Measurements from ENCODE around the gene TREML1.

TREML1 gene

DNA sequence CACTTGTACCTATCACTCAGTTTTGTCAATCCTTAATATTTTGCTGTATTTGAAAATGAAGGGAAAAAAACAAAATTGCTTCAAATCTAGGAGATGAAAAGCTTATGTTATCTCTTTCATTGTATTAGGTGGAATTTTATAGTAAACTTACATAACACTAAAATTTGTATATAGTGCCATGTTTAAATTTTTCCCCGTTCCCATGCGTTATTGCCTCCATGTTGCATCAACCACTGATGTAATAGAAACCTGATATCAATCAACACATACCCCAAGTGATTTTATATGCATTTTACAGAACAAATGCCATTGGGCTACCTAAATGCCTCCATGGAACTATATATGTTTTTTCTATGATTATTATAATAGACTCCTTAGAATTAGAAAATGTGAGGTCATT is 23.5 kb upstream of the TREML1 start:
- DNase-seq (ENCODE audit: low read depth) = no peak

DNA sequence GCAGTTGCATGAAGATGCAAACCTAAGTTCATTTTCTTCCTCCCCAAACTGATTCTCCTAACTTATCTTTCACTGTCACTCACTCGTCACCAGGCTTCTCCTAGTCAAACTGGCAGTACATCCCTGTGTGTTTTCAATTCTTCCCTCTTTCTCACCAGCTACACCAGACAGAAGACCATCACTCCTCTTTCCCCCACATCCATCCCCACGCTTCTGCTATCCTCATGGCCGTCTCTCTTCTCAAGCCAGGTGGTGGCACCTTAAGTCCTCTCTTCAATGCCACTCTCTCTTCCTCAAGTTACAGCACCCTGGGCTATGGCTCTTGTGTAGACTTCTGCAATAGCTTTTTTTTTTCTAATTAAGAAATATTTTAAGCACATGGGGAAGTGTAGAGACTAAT is 23.1 kb upstream of the TREML1 start:
- DNase-seq (ENCODE audit: low read depth) = no peak

DNA sequence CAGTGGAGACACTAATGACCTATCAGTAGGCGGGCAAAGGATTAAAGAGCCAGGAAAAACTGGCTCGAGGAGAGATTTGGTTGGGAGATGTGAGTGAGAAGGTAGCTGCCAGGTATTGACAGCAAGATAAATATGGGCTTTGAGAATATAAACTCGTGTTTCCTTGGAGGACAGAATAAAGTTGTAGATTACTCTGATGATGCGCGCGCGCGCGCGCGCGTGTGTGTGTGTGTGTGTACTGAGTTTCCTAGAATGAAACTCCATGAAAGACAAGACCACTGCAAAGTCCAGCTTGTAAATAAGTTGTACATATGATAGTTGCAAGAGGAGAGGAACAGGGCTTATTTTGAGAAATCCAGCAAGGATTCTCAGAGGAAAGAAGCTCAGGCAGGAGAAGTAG is 22.0 kb upstream of the TREML1 start:
- no peak for DNase-seq (ENCODE audit: low read depth)

DNA sequence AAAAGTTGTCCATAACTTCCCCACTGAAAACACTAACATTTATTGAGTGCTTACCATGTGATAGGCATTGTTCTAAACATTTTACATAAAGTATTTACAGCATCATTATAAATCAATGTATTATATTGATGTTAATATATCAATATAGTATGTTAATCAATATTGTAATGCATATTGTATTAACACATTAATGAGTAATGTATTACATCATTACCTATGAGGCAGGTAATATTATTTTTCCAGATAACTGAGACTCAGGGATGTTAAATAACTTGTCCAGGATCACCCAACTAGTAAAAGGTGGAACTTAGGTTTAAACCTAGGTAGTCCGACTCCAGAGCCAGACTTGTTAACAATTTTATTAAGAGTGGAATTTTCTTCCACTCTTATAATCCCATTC is 20.9 kb upstream of the TREML1 start:
- DNase-seq (ENCODE audit: low read depth) = no peak

DNA sequence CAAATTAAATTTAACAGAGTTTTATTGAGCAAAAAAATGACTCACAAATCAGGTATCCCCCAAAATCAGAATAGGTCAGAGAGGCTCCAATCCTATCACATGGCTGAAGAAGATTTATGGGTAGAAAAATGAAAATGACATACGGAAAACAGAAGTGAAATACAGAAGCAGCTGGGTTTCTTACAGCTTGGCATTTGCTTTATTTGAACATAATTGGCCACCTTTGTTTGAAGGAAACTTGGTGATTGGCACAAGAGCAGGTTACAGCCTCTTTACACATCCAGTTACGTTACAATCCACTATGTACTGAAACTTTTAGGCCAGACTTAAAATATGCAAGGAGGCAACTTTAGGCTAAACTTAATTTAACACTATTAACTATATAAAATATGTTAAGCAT is 20.5 kb upstream of the TREML1 start:
- DNase-seq (ENCODE audit: low read depth) = no peak

DNA sequence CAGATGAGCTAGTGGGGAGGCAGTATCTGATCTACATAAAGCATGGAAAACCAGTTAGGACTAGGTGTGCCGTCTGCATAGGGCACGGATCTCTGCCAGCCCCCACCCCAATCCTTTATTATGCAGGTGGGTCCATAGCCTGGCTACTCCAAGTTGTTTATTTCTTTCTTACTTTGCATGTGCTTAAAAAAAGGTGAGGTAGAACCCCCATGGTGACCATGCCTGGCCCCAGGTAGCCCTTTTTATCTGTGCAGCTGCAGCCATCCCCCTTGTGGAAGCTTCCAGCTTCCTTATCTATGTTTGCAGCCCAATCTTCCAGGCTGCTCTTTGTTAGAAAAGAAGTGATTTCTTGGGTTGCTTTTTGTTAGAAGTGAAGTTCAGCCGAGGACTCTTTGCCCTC is 17.8 kb upstream of the TREML1 start:
- no peak for DNase-seq (ENCODE audit: low read depth)

DNA sequence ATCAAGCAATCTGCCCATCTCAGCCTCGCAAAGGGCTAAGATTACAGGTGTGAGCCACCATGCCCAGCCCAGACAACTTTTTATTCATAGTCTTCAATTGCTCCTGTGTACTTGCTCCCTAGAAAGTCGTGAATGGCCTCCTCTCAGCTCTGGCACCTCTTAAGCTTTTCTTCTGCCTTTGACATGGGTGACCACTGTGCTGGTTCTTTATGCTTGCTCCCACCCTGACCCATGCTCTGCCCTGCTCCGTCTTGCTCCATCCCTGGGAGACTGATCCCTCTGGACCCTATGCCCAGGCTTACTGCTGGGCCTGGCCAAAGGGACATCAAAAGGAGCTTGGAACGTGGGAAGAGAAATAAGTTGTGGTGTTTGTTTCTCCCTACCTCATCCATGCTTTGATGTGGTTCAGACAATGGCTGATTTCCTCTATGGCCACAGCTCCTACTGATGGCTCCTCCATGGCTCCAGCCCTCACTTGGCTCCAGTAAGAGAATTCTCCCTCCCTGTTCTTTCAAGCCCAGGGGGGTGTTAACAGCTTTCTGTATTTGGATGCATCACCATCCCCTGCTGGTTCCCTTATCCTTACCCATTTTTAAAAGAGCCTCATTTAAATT is 16.5 kb upstream of the TREML1 start:
- DNase-seq (ENCODE audit: low read depth) = no peak

DNA sequence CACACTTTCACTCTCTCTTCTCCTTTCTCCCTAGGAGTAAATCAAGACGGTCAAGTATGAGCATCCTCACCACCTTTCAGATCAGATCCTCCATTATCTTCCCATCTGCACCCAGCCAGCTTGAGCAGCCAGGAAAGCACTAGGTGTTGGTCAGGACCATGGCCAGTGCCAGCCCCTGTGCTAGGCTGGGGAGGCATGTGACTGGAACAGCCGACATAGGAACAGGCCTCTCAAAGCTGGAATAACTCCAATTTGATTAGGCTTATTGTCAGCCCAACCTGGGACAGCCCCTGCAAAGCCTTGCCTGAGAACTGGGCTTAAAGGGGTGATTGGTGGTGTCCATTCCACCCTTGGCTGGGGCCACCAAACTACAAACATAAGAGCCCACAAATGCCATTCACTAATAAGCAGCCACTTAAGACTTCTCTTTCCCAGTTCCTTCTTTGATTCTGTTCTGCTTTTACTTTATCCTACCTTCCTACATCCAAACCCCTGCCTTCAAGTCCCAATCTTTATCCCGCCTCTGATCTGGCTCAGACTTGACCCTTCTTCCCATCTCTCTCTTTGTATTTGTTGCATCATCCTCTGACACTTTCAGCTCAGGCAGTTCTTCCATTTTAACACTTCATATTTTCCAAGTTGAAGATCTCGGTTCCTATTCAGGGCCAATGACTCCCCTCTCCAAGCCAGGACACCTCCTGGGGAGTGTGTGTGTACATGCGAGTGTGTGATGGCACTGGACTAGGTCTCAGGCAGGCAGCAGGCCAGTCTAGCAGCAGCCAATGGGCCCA is 13.2 kb upstream of the TREML1 start:
- no peak for DNase-seq (ENCODE audit: low read depth)

DNA sequence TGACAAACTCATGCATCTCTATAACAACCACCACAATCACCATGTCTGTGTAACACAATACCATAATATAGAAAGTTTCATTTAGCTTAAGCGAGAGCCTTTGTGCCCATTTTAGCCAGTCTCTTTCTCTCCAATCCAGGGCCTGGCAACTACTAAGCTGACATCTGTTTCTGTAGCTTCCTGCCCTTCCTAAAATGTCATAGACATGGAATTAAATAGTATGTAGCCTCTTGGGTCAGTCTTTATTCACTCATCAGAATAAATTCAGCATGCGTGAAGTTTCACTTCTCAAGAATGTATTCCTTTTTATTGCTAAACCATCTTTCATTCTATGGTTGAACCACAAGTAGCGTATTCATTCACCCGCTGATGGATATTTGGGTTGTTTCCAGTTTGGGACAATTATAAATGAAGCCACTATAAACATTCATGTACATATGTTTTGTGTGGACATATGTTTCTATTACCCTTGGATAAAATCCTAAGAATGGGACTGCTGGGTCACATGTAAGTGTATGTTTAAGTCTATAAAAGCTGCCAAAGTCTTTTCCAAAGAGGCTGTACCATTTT is 10.5 kb upstream of the TREML1 start:
- DNase-seq (ENCODE audit: low read depth) = no peak

DNA sequence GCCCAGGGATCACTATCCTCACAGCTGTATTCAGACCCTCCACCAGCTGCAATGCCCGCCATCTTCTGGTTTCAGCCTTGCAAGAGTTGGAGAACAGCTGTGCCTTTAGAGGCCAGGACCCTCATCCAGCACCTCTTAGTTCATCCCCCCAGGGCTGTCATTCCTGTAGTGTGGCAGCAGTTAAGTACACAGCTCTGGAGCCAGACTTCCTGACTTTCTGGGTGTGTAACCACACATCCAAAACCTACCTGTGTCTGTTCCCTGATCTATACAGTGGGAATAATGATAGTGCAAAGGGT is 9.2 kb upstream of the TREML1 start:
- no peak for DNase-seq (ENCODE audit: low read depth)

DNA sequence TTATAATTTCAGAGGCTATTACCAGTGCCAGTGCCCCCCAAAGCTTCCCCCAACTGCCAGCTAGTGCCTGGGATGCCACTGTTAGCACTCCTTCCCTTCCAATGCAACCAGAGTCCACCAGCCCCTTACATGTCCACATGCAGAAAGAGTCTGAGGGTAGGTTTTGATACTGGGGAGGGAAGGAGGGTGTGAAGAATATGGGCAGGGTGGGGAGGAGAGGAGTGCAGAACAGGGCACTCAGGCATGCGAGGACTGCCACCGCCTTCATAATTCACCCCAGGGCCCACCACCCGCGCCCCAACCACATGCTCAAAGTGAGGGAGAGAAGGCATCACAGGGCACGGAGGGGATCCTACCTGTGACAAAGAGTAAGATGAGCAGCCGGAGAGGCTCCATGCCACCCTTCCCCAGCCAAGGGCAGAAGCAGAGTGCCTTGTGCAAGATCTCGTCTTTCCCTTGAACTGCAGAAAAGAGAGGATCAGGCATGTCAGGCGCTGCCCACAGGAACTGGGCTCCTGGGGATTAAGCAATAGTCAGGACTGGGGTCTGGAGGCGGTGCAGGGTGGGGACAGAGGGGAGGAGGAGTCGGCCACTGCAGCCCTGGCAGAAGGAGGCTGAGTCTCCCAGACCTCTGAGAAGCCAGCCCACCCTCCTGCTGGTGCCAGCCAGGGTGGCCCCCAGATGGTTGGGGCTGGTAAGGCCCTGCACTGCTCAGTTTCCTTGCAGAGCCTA is 8.7 kb upstream of the TREML1 start, which contains the start of gene TREM2:
TREM2 (minus strand) TSS at position 430 of the 732 bp plus-strand sequence; CDS start at position 396, 34 bp downstream.
- DNase-seq (ENCODE audit: low read depth) = no peak

DNA sequence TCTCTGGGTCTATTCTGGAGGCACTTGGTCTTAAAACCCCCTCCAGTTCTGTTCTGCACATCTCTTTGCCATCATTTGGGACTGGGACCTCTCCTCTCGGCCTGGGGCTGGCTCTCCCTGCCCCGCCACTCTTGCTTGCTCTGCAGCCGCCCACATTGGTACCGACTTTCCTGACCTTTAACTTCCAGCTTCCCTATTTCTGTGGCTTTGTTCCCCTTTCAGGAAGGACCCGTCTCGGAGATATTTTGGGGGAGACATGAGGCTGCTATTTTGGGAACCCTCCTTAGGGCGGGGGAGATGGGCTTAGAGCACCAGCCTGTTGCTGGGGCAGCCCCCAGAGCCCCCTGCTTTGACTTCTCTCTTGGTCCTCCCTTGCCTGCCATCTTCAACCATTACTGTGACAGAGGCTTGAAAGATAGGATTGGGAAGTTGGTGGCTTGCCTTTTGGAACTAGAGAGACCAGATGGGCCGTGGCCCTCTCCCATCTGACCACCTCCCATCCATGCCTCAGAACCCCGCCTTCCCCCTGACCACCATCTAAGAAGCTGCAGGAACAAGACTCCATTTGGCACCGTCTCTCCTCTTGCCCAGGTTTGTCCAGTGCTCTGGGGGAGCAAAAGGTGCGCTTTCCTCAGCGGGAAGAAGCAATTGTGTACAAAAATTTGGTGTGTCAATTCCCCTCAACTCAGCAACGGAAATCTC is 7.9 kb upstream of the TREML1 start:
- no peak for DNase-seq (ENCODE audit: low read depth)

DNA sequence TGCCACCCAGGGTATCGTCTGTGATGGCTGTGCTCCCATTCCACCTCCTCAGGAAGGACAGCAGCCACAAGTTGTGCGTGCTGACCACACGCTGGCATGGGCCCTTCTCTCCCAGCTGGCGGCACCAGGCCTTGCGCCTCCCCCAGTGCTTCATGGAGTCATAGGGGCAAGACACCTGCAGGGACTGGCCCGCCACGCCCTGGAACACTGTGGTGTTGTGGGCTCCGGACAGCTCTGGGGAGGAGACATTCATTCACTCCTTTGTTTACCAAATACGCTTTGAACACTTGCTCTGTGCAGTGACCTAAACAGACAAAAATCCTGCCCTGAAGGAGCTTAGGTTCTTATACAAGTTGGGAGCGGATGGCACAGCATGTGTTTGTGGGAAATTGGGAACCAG is 7.2 kb upstream of the TREML1 start:
- no peak for DNase-seq (ENCODE audit: low read depth)

DNA sequence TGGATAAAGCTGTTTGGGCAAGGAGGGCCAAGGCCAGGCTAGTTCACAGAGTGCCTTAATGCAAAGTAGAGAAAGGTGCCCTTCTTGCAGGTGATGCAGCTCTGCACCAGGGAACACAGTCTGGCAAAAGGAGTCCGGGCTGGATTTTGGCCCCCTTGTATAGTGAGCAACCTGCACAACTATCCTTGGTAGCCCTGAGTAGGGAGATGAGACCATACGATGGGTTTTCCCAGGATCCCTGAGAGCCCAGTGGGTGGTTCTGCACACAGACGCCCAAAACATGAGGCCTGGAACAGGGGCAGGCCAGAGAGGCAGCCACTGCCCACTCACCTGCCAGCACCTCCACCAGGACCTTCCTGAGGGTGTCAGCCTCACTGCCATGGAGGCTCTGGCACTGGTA is 6.8 kb upstream of the TREML1 start:
- no peak for DNase-seq (ENCODE audit: low read depth)

DNA sequence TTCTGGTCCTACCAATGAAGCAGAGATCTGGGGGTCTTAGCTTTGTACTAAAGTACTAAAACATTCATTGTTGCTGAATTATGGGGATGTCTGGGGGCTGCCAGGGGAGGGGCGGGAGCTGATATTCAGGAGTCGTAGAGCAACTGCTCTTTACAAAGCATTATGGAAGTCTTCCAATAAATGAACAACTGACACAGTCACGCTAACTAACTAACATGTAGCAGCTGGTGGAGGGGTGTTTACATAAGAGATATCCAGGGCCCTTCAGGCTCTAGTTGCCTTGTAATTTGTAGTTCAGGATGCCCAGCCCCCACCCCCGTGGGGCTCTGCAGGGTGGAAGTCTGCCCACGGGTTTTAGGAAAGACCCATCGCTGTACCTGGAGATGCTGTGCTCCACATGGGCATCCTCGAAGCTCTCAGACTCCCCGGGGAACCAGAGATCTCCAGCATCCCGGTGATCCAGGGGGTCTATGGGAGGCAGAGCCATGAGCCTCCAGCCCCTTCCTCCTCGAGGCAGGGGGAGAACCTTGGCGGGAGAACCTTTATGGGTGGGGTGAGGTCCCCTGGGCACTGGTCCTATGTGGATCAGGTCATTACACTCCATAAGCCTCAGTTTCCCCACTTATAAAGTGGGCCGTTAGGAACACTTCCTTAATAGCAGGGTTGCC is 5.4 kb upstream of the TREML1 start:
- no peak for DNase-seq (ENCODE audit: low read depth)

DNA sequence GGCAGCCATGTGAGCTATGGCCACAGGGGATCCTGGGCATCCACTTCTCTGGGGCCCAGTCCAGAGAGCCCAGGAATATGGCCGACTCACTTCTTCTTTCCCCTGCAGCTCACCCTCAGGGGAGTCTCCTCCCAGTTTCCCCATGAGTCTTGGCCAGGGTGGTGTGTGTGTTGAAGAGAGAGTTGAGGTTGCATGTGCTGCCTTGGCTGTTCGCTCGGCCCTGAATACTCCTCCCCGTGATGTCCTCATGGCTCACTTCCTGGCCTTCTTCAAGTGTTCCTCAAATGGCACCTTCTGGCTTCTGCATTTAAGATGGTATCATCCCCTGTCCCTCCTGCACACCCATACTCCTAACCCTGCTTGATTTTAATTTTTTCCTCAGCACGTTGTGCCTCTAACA is 3.2 kb upstream of the TREML1 start:
- no peak for DNase-seq (ENCODE audit: low read depth)

DNA sequence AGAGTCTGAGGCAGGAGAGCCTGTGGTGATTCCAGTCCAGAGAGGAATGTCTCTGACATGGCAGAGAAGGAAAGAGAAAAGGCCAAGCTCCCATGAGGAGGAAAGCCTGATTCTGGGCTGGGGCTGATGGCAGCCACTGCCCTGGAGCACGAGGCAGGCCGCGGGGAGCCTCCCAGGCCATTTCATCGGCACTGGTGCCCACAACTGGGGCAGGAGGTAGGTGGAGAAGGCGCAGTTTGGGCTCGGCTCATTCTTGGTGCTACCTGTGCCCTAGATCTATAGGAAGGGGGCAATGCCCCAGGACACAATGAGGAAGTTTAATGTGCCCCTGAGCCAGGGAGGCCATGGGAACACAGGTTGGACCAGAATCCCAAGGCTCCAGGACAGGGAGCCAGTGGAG is 2.6 kb upstream of the TREML1 start:
- no peak for DNase-seq (ENCODE audit: low read depth)

DNA sequence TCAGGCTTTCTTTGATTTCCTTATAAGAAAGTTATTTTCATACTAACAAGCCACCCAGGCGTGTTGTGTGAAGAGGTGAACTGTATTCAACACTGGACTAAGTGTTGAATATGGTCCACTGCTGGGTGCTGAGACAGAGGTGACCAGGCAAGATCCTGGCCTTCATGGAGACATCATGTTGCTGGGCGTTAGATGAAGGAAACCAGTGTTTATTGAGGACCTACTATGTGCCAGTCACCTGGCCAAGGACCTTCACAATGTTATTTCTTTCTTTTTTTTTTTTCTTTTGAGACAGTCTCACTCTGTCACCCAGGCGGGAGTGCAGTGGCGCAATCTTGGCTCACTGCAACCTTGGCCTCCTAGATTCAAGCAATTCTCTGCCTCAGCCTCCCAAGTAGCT is 1.9 kb upstream of the TREML1 start:
- no peak for DNase-seq (ENCODE audit: low read depth)

DNA sequence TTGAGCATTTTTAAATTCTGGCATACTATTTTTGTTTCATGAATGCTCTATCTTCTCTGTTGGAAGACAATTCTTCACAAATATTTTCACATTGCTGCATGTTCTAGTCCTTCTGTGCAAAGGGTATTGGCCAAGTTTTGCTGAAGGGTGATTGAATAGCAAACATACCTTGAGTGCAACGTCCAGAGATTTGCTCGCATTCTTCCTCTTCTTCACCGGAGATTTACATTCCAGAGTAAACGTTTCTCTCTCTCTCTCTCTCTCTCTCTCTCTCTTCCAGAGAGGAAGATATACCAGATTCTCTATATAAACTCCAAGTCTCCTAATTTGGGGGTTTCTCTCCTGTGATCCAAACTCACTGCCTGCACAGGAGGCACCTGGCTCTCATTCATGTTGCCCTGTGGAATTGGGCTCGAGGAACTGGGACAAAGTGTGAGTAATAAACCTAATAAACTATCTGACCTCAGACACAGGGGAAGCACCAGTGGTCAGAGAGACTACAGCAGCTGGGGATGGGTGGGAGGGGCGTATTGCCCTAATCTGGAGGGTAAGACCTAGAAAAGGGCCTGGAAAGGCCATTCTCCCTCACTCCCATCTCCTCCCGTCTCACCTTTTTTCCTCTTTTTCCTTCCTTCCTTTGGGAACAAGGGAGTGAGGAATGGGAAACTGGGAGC is 1.1 kb upstream of the TREML1 start:
- DNase-seq (ENCODE audit: low read depth) = no peak

DNA sequence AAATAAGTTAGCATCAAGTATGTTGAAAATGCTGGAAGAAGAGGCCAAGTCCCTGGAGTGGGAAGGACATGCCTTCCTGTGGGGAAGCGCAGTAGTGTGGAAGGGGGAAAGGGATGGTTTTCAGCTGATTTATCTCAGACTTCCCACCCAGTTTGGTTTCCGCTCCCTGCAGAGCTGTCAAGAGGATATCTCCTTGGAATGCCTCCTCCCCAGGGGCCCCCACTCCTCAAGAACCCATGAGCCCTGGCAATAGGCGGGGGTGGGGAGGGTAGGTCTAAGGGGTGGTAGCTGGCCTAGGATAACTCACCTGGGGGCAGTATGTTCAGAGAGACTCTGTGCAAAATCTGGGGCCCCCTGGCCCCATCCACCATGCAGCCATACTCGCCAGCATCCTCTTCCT is 696 bp downstream of the TREML1 start:
- DNase-seq (ENCODE audit: low read depth) = no peak

DNA sequence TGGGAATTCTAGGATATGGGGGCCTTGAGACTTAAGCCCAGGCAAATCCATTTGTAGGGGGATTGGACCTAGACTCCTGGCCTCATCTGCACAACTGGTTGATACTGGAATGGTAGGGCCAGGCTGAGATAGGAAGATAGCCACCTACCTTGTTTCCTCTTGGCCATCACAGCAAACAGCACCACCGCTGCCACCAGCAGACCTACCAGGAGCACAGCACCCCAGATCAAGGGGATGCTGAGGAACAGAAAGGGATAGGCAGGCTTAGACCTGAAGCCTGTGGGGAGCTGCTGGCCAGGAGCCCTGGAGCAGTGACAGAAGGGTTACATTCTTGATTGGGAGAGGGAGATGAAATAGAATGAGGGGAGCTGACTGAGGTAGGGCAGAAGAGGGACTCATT is 3.5 kb downstream of the TREML1 start:
- no peak for DNase-seq (ENCODE audit: low read depth)
